ENCODE results near the gene TRAFD1.

TRAFD1 gene

GRCh38 chr12:112170971-112171596 is 45.7 kb downstream of the TRAFD1 start:
- DNase-seq (ENCODE audit: extremely low spot score, insufficient read length, low read depth), result no peak
- FAIRE-seq, result no peak

DNA sequence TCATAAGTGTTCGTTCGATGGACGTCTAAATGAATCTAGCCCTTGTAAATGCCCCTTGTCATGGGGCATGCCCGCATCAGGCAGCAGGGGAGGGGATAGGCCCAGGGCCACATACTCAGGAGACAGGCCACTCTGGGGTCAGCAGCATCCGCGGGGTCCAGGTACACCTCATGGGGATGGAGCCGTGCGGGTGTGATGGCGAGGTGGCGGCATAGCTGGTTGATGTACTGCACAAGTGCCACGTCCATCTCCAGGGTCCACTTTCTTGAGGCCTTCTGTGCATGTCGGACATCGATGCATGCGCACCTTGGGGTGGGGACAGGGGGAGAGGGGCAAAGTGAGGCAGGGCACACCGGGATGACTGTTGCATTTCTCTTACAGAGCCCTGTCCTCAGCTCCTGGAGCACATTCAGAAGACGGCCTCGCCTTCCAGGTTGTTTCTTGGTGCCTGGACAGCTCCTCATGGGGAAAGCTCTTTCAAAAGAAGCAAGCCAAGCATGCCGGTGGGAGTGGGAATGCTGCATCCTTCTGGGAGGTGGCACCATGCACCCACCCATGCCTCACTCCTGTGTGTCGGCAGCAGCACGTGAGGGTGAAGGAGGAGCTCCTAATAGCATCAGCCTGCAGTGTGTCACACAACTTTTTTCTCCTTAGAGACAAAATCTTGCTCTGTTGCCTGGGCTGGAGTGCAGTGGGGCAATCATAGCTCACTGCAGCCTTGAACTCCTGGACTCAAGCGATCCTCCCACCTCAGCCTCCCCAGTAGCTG is 47.4 kb downstream of the TRAFD1 start:
- no peak for DNase-seq (ENCODE audit: extremely low spot score, insufficient read length, low read depth)
- FAIRE-seq, result no peak

DNA sequence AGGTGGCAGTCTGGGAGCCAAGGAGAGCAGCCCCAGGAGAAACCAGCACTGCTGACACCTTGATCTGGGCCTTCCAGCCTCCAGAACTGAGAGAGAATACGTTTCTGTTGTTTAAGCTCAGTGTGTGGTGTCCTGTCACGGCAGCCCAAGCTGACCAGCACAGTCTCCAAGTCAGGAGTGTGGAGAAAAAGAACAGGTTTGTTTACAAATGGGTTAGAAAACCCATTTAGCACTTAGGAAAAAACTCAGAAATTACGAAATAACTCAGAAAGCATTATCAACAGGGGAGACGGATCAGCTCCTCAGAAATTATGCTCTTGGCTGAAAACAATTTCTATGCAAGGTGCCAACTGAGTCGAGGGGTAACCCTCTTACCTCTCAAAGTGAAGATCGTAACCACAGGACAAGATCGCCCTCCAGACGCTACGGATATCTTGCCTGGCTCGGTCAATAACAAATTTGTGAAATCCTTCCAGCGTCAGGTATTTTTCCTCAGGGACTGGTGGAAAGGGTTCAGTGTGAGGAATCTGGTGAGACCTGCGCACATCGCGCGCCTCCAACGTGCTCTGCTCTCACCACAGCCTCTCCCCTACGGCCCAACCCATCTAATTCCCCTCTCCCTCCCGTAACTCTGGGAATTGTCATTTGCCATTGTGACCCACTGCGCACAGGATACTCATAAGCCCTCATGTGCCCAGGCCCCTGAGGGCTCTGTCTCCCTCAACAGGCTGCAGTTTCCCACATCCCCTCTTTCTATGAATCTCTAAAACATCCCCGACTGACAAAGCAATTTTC is 50.2 kb downstream of the TRAFD1 start:
- no peak for DNase-seq (ENCODE audit: extremely low spot score, insufficient read length, low read depth)
- FAIRE-seq, result no peak

DNA sequence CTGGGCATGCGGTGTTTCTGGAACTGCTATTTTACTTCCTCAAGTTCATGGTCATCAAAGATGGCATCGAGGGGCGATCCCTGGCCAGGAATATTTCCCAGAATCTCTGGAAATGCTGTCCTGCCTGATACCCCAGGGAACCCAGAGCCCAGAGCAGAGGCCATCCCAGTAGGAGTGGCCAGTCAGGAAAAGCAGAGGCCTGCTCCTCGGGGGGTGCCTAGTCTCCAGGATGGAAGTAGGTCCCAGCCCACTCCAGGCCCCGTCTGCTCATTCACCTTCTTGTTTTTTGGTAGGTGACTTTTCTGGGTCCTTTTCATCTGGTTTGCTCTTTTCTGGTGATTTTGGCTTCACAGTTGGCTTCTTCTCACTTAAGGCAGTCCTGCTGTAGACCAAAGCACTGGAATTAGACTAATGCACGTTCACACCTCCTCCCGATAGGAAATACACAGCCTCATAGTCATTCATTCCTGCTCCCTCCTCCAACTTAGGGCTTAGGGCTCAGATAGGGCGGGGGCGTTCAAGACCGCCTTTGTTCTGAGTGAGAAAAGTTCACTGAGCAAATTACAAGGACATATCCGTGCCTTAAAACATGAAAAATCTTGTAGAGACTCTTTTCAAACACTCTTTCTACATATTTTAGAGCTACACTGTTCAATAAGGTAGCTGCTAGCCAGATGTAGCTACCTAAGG is 51.1 kb downstream of the TRAFD1 start:
- no peak for FAIRE-seq

GRCh38 chr12:112178796-112179195 is 53.4 kb downstream of the TRAFD1 start:
- DNase-seq (ENCODE audit: extremely low spot score, insufficient read length, low read depth), result no peak
- no peak for FAIRE-seq

More for the DNA sequence above, 51.1 kb downstream of the TRAFD1 start:
- no peak for DNase-seq (ENCODE audit: extremely low spot score, insufficient read length, low read depth)

- no peak for FAIRE-seq
- DNase-seq (ENCODE audit: extremely low spot score, insufficient read length, low read depth), result no peak
Observed at GRCh38 chr12:112179341-112179740, 54.0 kb downstream of the TRAFD1 start.

DNA sequence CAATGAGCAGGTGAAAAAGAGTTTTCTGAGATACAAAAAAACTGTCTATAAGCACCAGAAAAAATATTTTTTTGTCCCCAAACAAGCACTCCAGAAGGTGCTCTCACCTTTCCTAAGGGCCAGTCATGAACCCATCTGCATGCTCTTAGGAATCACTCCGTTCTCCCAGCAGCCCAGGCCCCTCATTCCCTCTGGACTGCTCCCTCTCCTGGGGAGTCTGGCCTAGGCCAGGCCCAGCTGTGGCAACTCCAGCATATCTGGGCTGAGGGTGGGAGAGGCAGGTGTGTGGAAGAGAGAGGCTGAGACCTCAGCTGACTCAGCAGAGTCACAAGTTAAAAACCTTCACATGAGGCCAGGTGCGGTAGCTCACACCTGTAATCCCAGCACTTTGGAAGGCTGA is 54.6 kb downstream of the TRAFD1 start:
- FAIRE-seq, result no peak
- no peak for DNase-seq (ENCODE audit: extremely low spot score, insufficient read length, low read depth)

- no peak for DNase-seq (ENCODE audit: extremely low spot score, insufficient read length, low read depth)
- FAIRE-seq, result no peak
Observed at GRCh38 chr12:112180422-112180821, 55.1 kb downstream of the TRAFD1 start.

DNA sequence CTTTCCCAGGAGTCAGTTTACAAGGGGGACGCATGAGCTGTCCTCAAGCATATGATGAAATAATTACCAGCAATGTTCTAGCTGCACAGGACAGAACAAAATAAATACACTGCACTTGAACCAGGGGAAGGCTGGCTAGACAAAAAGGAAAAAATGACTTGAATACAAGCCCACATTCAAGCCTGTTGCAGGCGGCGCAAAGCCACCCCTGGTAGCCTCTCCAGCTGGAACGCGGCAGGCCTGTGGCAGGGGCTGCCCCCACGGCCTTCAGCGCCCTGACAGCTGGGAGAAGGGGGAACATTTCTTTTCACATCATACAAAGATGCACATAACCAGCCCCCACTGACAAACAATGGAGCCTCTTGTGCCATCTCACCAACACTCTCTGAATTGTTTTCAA is 57.1 kb downstream of the TRAFD1 start:
- FAIRE-seq, result no peak

DNA sequence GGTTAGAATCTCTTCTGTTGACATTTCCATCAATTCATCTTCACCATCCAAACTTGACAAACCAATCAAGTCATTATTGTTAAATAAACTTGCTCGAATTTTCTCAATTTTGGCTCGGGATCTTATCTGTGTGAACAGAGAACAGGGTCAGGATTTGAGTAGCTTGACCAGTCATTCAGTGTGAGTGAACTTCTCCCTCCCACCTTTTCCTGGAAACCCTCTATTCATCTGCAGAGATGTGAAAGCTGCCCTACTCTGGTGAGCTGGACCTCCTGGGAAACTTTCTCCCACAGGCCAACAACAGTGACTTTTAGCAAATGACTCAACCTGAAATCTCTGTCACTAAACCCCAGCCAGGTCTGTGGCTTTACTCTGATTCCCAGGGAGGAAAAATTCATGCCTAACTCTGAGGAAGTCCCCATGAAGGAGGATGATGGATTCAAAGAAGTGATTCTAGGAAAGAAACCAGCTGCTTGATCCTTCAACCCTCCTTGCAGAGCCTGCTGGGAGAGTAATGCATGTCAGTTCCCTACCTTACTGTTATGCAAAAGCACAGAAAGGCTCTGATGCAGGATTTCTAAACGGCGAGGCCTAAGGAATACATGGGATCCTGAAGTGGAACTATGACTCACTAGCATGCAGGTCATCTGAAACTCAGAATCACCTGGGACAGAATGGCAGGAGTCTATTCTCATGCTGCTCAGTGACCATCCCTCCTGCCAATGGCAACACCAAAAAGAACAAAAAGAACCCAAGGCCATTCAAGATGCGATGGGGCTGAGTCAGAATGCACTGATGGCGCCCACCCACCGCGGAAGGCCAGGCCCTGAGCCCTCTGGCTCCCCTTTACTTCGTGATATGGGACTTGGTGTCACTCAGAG is 58.0 kb downstream of the TRAFD1 start:
- FAIRE-seq (no peak), DNase-seq (ENCODE audit: extremely low spot score, insufficient read length, low read depth) (peak; percentile 11)

More for the DNA sequence above, 57.1 kb downstream of the TRAFD1 start:
- DNase-seq (ENCODE audit: extremely low spot score, insufficient read length, low read depth), result no peak

- DNase-seq (ENCODE audit: extremely low spot score, insufficient read length, low read depth) (no peak), FAIRE-seq (no peak)
Observed at GRCh38 chr12:112184056-112184887, 58.9 kb downstream of the TRAFD1 start.

DNA sequence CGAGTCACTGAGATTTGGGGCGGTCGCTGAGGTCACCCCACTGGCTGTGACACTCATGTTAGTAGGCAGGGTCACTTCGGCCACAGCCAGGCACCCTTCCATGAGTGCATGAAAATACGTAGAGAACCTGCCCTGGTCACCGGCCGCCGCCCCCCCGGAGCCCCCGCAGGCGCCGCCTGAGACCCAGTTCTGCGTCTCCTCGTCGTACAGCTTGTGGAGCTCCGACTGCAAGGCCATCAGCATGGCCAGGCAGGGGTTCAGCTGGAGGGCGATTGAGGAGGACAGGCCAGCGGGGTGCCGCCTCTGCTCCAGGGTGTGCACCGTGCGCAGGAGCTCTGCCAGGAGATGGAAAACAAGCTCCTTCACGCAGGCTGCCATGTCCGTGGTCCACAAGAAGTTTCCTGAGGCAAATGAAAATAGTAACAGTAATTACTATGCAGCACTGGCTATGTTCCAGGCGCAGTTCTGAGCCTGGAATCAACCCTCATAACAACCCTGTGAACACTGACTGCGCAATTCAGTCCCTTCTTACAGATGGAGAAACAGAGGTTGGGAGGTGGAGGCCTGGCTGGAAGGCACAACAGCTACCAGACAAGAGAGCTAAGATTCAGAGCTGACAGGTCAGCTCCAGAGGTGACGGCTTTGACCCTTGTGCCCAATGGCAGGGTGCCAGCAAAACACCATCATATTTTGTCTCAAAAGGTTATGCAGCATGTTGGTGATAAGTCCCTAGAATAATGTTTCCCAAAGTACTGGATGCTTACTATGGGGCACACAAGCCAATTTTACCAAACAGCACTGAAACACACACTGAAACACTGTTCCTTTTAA is 59.9 kb downstream of the TRAFD1 start:
- DNase-seq (ENCODE audit: extremely low spot score, insufficient read length, low read depth), result no peak
- no peak for FAIRE-seq

DNA sequence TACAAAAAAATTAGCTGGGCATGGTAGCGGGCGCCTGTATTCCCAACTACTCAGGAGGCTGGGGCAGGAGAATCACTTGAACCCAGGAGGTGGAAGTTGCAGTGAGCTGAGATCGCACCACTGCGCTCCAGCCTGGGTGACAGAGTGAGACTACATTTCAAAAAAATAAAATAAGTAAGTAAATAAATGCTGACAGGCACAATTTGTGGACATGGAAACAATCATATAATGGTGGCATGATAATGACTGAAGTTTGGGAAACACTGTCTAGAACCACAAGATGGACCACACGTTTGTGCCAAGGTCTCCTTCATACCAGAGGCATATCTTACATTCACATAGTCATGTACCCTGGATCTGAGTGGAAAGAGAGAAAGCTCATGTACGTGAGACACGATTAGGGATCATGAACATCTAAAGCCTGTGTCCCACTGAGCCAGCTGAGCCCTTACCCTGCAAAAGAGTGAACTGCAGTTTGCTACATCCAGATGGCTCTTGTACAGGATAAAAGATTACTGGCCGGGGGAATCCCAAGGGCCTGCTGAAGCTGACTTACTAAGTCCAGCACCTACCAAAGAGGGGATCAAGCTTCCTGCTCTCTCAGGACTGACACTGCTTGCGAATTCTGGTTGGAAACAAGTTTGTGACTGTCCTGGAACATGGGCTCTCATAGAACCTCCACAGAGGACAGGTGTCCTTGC is 62.9 kb downstream of the TRAFD1 start:
- DNase-seq (ENCODE audit: extremely low spot score, insufficient read length, low read depth) (no peak), FAIRE-seq (no peak)

GRCh38 chr12:112190231-112191025 is 65.1 kb downstream of the TRAFD1 start:
- no peak for DNase-seq (ENCODE audit: extremely low spot score, insufficient read length, low read depth)

DNA sequence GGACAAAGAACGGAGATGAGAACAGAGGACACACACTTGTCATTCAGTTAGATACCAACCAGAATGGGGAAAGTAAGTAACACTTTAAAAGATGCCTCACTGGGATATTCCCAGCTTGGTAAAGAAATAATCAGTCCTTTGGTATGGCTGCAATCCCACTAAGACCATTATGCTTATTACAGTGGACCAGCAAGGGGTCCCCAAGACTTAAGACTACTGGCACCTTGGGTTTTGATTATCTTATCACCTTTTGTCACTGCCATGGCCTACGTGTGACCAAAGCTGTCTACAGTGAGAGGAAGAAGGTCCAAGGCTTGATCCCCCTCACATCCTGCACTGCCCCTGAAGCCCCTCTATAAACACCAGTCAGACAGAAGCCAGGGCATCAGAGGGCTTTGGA is 65.8 kb downstream of the TRAFD1 start:
- DNase-seq (ENCODE audit: extremely low spot score, insufficient read length, low read depth), result no peak
- no peak for FAIRE-seq

More at GRCh38 chr12:112190231-112191025, 65.1 kb downstream of the TRAFD1 start:
- no peak for FAIRE-seq

DNA sequence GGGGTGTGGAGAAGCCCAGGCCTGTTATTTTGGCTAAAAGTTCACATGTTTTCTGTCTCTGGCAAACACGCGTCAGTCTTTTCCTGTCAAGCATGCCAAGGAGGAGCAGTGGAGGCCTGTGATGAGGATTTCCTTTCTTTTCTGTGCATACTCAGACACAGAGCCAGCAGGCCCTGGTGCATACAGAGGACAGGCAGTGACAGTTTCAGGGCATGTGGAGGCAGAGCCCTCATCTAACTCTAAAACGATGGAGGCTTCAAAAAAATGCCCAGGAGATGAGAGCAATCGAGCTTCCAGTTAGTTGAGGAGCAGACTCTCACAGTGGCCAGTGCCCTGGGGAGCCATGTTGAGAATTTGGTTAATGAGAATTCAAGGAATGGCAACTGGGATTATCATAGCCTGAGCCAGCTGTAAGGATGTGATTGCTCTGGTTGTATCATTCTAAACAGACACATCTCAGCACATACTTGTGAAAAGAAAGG is 66.5 kb downstream of the TRAFD1 start:
- FAIRE-seq (no peak), DNase-seq (ENCODE audit: extremely low spot score, insufficient read length, low read depth) (no peak)
